Lung (tissue), 12 donors: ENCODE data around the gene BRD2. TPM values are rescaled to one million over a fixed set of nuclear protein-coding genes. Genes with fewer than 3 reads are reported as not detected.

Source experiments
- ATAC-seq: fragments of 200-7000 bp; cut with Tn5 transposase; one replicate; pipeline ENCODE4 v1.9.1; 2020; ENCODE audit warnings: moderate number of reproducible peaks; ENCODE audit not compliant: insufficient read depth, low FRiP score
- DNase-seq, 3 donors: peaks; one replicate each; pipeline ENCODE4 v3.0.0-alpha.2; 2013 to 2017
- H3K27ac ChIP-seq, 2 donors: one replicate each; pipeline ENCODE4 v1.5.1; 2013; ENCODE audit warnings: mild to moderate bottlenecking in 2 of 2, moderate library complexity in 2 of 2, control low read depth in 1 of 2, inconsistent platforms in 1 of 2, low read depth in 1 of 2, low read length in 1 of 2
- H3K27me3 ChIP-seq, 3 donors: one replicate each; pipeline ENCODE4 v1.5.1; 2013; ENCODE audit warnings: low read length in 2 of 3; ENCODE audit not compliant: control insufficient read depth in 3 of 3, insufficient read depth in 3 of 3
- H3K36me3 ChIP-seq, 4 donors: one replicate each; pipeline ENCODE4 v1.5.1; 2013; ENCODE audit warnings: low read length in 4 of 4, mild to moderate bottlenecking in 1 of 4, moderate library complexity in 1 of 4; ENCODE audit not compliant: control insufficient read depth in 4 of 4, insufficient read depth in 4 of 4
- H3K4me1 ChIP-seq, 5 donors: one replicate each; pipeline ENCODE4 v1.5.1; 2013; ENCODE audit warnings: low read length in 5 of 5, mild to moderate bottlenecking in 2 of 5, moderate library complexity in 1 of 5; ENCODE audit not compliant: control insufficient read depth in 5 of 5, insufficient read depth in 5 of 5
- H3K4me3 ChIP-seq: one replicate; pipeline ENCODE4 v1.5.1; 2013; ENCODE audit warnings: mild to moderate bottlenecking, control low read depth, moderate library complexity
- H3K9ac ChIP-seq, 2 donors: one replicate each; pipeline ENCODE4 v1.5.1; 2013; ENCODE audit warnings: low read length in 2 of 2, control low read depth in 1 of 2; ENCODE audit not compliant: insufficient read depth in 1 of 2
- H3K9me3 ChIP-seq, 4 donors: one replicate each; pipeline ENCODE4 v1.5.1; 2013; ENCODE audit warnings: low read length in 3 of 4, mild to moderate bottlenecking in 1 of 4, moderate library complexity in 1 of 4; ENCODE audit not compliant: control insufficient read depth in 4 of 4, insufficient read depth in 3 of 4
- CTCF ChIP-seq: IDR thresholded peaks from 2 replicates; pipeline ENCODE4 v1.5.1; 2012; ENCODE audit warnings: mild to moderate bottlenecking; ENCODE audit errors: control extremely low read depth, extremely low read depth
- WGBS, 2 donors: extraction: QIAGEN DNeasy Blood & Tissue Kit; methylation state at CpG; one replicate each; pipeline ENCODE4 v1.1.7; 2013; 5-methylcytosine and 5-hydroxymethylcytosine counted together
- polyA plus RNA-seq, 2 donors: library from polyadenylated mRNA; stranded (reverse); fragments of 200-250 nt; gene quantifications; one replicate each; pipeline ENCODE4 v1.2.1, GENCODE V29; 2013
- total RNA-seq, 2 donors: library from RNA; depleted of rRNA in 1 of 2; stranded (reverse); fragments of >200 nt in 1 of 2; gene quantifications; one replicate each; pipeline ENCODE4 v1.2.1, GENCODE V29; 2014 to 2021
- donor health status: control.
- donor health status: control.
- donor health status: Bipolar disorder and iron deficiency.
- donor health status: healthy.
- donor health status: DM: yes; HTN: yes; CAD: no.

Gene BRD2
- total and polyA plus RNA-seq, 4 donors: 114 to 178 (median 148) TPM

- Histone ChIP-seq H3K27me3 (no peaks in the 10 kb centered on the region), H3K9me3 (no peaks in the 10 kb centered on the region), H3K27ac (no peak overlapping the region), H3K4me3 (no peak overlapping the region), H3K9ac (no peak overlapping the region), H3K36me3 (peaks cover 0 to 4% (median 0%) of the 10 kb centered on the region in 4 donors), H3K4me1 (peaks cover 0 to 28% (median 6%) of the 10 kb centered on the region in 5 donors)
- TF ChIP-seq CTCF: no peak
- ATAC-seq (no peak), DNase-seq (no peak)
- WGBS, 2 donors: 79 to 87% methylated on average over 5 of the region's 5 CpGs
Measured at GRCh38 chr6:32964776-32965175, 3.6 kb upstream of the BRD2 start.

- peak; percentile 34 to 67 (median 62) for DNase-seq
- peak; percentile 39 for TF ChIP-seq CTCF
Measured at GRCh38 chr6:32967151-32968091, 973 bp upstream of the BRD2 start.

GRCh38 chr6:32968867-32969684 is 682 bp downstream of the BRD2 start:
- DNase-seq (peak; percentile 86 to 91 (median 89)), ATAC-seq (no peak)
- Histone ChIP-seq H3K4me1 (peaks cover 0 to 30% (median 6%) of the 10 kb centered on the region in 5 donors), H3K36me3 (peaks cover 5 to 30% (median 9%) of the 10 kb centered on the region in 4 donors), H3K4me3 (peak overlapping the region; percentile 84), H3K27me3 (no peaks in the 10 kb centered on the region), H3K9me3 (no peaks in the 10 kb centered on the region), H3K27ac (peak overlapping the region; percentile 93 to 98), H3K9ac (peak overlapping the region; percentile 95 to 96)
- 0% methylated on average over 39 to 40 of the region's 40 CpGs for WGBS, 2 donors
- no peak for TF ChIP-seq CTCF

More at GRCh38 chr6:32967151-32968091, 973 bp upstream of the BRD2 start:
- no peaks in the 10 kb centered on the region for H3K9me3 ChIP-seq
- H3K36me3 ChIP-seq: peaks cover 0 to 14% (median under 1%) of the 10 kb centered on the region in 4 donors
- no peak for ATAC-seq
- WGBS, 2 donors: 2 to 3% methylated on average over 16 of the region's 16 CpGs
- H3K27ac ChIP-seq: peak overlapping the region; percentile 98 to 99
- H3K27me3 ChIP-seq: no peaks in the 10 kb centered on the region
- H3K9ac ChIP-seq: peak overlapping the region; percentile 50 to 88
- H3K4me1 ChIP-seq: peaks cover 0 to 29% (median 6%) of the 10 kb centered on the region in 5 donors
- peak overlapping the region; percentile 81 for H3K4me3 ChIP-seq
